Measurements from ENCODE around the gene PEPD.

The PEPD gene

DNA sequence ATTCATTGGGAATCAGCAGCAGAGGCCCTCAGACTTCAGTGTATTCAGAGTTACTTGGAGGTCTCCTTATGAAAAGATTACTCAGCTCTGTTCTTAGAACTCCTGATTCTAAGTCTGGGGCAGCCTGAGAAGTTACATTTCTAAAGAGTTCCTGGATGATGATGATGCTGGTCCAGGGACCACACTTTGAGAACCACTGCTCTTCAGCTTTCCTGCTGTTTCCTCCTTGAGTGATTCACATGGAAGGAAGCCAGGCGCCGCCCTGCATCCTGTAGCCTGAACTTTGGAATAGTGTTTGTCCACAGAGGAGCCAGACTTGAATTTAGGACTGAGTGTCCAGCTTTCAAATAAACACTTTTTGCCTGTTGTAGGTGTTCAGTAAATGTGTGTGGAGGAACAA, 145.2 kb downstream of the PEPD start:
- peak; percentile 63 for DNase-seq

GRCh38 chr19:33375837-33376159, 145.8 kb downstream of the PEPD start:
- no peak for DNase-seq

GRCh38 chr19:33375156-33375836, 146.3 kb downstream of the PEPD start:
- DNase-seq, result no peak

GRCh38 chr19:33374236-33374714, 147.3 kb downstream of the PEPD start:
- DNase-seq, result no peak

GRCh38 chr19:33373453-33374235, 147.9 kb downstream of the PEPD start, which contains the start of gene CEBPG:
Gene CEBPG (plus strand): TSS chr19:33373709. CDS start chr19:33379240, 5,531 bp downstream.
- peak; percentile 99 for DNase-seq

- no peak for DNase-seq
Observed at GRCh38 chr19:33370783-33371182, 150.8 kb downstream of the PEPD start.

DNA sequence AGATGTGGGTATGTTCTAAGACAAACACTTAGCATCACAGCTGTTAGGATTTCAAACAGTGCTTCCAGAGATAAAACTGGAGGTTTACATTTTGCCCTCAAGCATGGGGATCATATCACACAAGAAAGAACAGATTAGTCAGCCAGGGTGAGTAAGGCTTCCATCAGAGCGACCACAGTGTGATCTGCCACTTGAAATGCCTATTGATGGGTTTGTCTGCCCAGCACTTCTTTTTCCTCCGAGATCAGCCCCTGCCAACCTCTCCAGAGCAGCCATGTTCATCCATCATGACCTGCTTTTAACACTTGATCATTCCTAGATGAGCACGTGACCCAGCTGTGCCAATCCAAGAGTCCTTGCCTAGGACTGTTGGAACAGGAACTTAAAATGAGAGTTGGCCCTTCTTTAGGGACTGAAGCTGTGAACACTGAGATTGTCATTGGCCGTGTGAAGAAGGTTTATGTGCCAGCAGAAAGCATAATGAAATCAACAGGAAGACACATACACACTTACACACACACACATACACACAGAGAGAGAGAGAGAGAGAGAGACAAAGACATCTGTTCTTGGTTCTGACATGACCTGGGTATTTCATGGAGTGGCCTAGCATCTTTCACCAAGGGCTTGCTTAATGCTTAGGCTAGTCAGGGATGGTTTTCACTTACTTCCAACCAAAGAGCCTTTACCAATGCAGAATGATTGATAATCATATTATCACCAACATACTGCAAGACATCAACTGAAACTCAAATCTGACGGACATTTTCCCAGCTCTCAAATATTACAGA, 153.3 kb downstream of the PEPD start:
- DNase-seq, result no peak

- no peak for DNase-seq
Observed at GRCh38 chr19:33366897-33367296, 154.7 kb downstream of the PEPD start.

GRCh38 chr19:33366127-33366526, 155.5 kb downstream of the PEPD start:
- DNase-seq, result no peak

- DNase-seq, result no peak
Observed at GRCh38 chr19:33365691-33366090, 155.9 kb downstream of the PEPD start.

GRCh38 chr19:33363476-33363875, 158.1 kb downstream of the PEPD start:
- no peak for DNase-seq

- DNase-seq, result no peak
Observed at GRCh38 chr19:33362508-33363228, 158.9 kb downstream of the PEPD start.

GRCh38 chr19:33359581-33359980, 162.0 kb downstream of the PEPD start:
- DNase-seq, result no peak

DNA sequence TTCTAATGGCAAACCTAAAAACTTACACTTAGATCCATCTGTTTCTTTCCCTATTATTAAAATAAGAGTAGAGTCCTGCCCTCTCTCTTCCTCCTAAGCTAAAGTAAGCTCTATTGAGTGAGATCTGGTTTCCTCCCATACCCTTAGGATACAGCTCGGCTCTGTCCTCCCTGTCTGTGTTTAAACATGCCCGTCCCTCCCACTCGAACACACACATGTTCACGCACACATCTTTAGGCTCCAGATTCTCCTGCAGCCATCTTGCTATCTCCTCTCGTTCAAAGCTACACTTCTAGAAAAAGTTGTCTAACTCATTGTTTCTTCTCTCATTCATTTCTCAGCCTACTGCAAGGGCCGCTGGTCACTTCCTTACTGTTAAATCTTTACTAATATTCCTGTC, 163.2 kb downstream of the PEPD start:
- DNase-seq, result no peak

DNA sequence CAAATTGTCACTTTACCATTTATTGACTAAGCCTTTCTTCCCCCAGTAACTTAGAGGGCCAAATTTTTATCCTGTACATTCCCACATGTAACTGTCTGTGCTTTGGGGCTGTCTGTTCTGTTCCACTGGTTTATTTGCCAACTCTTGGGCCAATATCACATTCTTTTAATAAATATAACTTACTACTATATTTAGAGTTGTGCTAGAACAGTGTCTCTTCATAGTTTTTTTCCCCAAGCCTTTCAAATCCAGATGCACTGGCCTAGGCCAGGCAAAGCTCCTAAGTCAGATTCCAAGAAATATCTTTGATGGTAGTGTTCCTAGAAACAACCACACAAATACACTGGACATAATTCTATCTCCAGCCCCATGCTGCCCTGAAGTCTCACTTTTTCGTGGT, 164.0 kb downstream of the PEPD start:
- no peak for DNase-seq

DNA sequence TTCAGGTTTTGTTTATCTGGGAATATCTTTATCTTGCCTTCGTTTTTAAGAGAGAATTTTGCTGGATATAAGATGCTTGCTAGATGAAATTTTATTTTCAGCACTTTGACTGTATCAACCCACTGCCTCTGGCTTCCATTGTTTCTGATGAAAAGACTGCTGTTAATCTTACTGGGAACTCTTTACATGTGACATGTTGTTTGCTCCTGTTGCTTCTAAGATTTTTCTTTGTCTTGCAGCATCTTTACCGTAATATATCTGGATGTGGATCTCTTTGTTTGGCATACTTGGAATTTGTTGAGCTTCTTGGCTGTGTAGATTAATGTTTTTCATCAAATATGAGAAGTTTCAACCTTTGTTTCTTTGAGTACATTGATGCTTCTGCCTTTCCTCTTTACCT, 166.1 kb downstream of the PEPD start:
- DNase-seq, result no peak

DNA sequence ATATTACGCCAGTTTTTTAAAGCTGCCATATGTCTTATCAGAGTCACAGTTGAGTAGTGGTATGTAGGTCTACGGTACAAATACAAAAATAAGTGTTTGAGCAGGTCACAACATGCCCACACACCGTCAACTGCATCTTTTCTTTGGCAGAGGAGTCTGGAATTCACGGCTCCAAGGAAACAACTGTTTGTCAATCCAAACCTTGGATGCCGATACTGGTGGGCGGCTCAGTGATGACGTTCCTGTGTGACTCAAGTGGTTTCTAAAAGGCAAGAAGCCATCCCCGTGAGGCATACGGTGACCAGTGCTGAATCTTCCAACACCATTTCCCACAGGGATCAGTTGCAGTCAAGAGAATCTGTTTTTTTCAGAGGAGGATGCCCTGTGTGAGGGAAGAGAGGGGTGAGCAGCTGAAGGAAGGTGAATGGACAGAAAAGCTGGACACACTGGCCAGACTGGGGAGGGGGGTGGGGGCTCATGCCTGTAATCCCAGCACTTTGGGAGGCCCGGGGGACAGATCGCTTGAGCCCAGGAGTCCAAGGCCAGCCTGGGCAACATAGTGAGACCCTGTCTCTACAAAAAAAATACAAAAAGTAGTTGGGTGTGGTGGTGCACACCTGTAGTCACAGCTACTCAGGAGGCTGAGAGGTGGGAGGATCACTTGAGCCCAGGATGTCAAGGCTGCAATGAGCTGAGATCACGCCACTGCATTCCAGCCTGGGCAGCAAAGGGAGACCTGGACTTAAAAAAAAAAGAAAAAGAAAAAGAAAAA, 170.9 kb downstream of the PEPD start:
- no peak for DNase-seq

DNA sequence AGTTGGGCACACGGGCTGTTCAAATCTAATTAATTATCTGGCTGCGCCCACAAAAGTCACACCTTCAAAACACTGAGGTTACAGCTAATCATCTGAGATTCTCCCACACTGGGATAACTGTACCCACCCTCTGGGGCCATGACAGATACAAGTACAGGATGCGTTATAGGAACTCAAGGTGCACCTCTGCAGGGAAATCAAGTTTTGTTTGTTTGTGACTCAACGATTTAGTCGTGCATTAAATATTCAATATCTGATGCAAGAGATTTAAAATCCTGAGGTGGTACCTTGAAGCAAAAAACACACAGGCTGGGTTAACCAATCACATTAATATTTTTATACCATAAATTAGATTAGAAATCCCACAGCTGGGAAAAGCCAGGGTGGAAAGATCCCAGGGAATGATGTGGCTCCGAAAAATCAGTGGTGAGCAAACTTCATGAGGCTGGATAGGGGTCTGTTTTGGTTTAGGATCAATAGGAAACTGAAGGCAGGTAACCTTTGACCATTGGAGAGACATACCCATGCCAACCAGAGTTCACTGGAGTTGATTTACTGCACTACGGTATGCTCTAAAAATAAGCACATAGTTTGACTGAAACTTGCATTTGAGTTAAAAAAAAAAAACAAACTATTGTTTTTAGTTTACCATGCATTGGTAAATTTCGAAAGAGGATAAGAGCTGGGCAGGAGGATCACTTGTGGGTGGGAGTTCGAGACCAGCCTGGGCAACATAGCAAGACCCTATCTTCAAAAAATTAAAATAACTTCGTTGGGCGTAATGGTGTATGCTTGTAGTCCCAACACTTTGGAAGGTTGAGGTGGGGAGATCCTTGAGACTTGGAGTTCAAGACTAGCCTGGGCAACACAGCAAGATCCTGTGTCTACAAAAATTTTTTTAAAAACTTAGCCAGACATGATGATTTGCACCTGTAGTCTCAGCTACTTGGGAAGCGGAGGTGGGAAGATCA, 172.0 kb downstream of the PEPD start:
- no peak for DNase-seq

DNA sequence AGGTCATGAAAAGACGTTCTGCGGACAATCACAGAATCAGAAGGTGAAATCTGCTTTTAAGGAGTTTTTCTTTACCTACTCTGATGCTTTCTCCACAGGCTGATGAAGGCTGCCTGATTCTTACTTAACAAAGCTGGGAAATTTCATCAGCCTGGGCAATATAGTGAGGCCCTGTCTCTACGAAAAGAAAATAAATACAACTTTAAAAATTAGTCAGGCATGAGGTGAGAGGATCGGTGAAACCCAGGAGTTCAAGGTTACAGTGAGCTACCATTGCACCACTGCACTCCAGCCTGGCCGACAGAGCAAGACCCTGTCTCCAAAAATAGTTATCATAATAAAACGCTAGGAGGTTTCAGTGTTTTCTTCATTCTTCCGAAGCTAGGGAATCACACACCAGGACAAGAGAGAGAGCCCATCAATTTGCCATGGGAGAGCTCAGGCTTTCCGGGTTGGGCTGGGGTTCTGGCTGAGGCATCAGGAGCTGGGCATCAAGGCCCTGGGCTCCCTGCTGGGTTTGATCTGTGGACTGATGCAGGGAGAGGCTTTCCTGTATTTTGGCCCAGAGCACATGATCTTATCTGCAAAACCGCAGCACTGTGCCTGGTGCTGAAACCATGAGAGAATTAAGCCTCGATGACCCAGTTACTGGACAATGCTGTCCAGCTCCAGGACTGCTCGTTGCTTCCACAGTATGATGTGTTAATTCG, 173.1 kb downstream of the PEPD start:
- DNase-seq, result no peak

DNA sequence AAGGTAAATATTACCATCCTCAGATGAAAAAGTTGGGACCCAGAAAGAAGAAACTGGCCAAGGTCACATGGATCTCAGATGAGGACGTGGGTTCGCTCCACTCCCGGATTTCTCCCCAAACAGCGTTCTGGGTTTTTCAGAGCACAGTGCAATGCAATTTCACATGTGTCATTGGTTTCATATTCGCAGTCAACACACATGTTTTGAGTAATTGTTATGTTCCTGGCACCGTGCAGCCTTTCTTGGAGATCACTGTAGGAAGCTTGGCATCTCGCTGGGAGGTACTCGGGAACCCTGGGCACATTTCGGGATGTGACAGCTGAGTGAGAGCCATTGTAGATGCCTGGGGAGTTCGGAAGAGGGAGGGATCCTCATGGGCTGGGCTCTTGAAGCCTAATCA, 174.3 kb downstream of the PEPD start:
- no peak for DNase-seq
